ENCODE measurements around the gene HDAC7.

The HDAC7 gene

DNA sequence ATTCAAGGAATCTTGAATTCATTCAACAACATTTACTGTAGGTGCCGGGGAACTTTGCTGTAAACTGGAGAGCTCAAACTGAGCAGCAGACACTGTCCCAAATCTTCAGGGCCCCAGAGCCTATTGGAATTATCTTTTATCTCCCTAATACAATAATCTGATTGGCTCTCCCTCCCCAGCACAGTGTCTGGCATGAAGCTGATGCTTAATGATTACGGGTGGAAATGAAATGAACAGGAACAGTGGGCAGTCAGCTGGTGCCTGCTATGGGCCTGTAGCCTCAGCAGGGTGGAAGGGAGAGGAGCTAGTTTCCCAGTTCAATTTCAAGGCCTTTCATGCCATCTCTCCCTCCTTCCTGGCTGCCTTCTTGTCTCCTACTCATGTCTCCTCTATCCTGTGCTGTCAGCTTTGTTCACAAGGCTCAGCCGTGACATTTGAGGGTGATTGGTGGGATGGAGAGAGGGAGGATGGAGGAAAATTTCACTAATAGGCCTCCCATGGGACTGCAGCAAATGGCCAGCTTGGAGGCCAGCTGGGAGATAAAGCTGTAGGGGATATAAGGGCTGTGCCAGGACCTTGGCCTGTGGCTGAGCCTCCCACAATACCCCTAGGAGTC is 56.7 kb downstream of the HDAC7 start:
- no peak for DNase-seq (ENCODE audit: low read depth)

- peak; percentile 60 for DNase-seq (ENCODE audit: low read depth)
These were observed 60.6 kb downstream of the HDAC7 start, which contains the start of gene RAPGEF3 for GRCh38 chr12:47758834-47759690. RAPGEF3 (minus strand) TSS chr12:47758880; CDS start chr12:47758556, 324 bp downstream.

DNA sequence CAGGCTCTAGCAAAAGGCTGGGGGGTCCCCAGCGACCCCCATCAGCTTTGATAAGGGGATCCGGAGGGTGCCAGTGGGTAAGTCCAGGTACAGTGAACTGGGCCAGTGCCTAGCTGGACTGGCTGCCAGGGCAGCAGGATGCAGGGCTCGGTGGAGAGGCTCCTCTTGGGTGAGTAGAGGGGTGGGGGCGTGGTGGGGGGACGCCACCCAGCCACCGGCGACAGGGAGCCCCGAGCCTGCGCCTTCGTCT is 61.2 kb downstream of the HDAC7 start:
- DNase-seq (ENCODE audit: low read depth) = no peak

DNA sequence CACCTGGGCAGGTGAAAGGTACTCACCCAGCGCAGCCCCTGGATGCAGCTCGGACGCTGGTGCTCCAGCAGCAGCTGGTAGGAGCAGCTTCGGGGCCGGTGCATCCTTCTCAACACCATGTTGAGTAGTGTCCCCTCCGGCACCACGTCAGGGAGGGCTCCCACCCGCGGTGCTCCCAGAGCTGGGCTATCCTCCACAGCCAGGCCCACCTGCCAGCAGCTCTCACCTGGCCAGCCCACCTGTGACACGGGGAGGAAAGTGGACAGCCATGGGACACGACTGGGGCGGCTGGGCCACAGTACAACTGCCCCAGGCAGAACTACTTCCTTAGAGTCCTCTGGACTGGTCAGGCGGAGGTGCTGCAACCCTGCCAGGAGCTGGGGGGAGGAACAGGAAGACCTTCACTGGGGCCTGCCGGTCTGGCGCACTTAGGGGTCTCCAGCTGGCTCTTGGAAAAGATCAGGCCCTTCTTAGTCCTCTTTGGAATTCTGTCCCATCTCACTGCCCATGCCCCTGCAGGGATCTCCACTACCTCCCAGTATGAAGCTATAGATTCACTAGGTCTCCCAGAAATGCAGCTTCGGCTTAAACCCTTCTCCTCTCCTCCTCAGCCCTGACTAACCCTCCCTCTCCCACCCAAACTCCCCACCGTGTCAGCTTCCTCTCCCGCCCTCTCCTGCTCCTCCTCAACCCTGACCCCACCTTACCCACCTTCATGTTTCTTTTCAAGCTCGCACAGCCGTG is 61.7 kb downstream of the HDAC7 start:
- no peak for DNase-seq (ENCODE audit: low read depth)

DNA sequence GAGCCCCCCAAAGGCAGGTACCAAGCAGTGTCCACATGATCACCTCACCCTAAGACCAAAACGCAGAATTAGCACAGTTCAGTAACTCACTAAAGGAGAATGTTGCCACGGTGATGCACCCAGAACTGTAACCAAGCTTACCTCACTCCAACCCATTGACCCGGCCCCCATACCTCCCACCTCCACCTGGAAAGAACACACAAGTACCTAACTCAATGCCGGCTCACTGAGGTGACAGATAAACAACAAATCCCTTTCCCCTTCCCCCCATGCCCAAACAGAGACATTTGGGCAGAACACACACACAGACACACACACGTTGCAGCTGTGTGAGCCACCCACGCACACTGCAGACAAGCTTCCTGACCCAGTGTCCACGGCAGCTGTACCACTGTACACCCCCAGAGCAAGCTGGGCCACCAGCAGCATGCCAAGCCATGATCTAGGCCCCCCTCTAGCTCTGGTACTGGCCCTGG is 62.3 kb downstream of the HDAC7 start:
- DNase-seq (ENCODE audit: low read depth) = no peak

DNA sequence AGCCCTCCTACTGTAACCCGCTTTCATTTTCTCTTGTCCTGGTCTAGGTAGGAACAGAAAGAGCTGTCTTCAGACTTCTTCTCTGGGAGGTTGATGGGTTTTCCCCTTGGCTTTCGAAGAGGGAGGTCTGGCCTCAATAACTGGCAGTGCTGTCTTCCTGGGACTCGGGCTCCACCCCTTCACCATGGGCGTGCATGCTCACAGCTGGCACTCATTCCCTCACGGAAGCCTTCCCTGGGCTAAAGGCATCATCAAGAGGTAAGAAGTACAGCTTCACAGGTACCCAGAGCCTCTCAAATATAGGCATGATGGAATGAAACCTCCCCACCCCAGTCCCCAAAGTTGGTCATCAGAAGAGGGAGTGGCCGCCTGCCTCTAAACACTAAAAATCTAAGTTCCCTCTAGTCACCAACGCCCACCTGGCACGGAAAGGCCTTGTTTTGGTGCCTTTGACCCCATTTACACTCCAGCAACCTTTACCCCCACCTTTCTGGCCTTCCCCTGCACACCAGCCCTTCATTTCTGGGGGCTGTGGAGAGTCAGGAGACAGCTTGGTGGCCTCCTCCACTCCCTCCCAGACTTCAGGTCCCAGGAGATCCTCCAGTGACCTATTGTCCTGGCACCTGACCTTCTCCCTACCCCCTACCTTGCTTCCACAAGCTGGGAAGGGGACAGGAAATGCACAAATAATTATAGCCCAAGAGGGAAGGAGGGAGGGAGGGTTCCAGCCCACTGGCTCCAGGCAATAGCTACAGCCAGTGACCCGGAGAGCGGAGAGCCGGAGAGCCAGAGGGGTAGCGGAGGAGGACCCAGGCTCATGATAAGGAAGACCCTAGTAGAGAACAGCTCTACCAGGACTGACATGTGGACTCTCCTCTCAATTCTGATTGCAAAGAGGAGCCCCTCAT is 63.8 kb downstream of the HDAC7 start:
- DNase-seq (ENCODE audit: low read depth) = no peak

GRCh38 chr12:47754881-47755280 is 64.8 kb downstream of the HDAC7 start:
- no peak for DNase-seq (ENCODE audit: low read depth)

DNA sequence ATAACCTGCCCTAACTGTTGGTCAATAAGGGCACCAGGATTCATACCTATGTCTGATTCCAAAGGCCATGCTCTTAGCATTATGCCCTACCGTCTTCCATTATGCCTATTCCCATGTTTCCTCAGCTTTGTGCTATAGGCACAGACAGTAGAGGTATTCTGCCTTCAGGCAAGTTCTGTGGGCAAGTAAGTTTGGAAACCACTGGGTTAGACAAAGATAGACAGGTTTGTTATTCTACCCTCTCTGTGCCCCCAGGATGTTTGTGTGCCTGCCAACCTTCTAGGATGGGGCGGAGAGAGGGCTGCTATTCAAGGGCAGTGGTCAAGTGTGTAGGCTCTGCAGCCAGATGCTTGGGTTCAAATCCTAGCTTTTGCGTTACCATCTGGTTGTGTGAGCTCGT is 65.6 kb downstream of the HDAC7 start:
- no peak for DNase-seq (ENCODE audit: low read depth)

GRCh38 chr12:47753021-47754001 is 66.4 kb downstream of the HDAC7 start:
- no peak for DNase-seq (ENCODE audit: low read depth)

- DNase-seq (ENCODE audit: low read depth) = no peak
These were observed 67.2 kb downstream of the HDAC7 start for GRCh38 chr12:47752552-47752951.

GRCh38 chr12:47752121-47752520 is 67.6 kb downstream of the HDAC7 start:
- no peak for DNase-seq (ENCODE audit: low read depth)

DNA sequence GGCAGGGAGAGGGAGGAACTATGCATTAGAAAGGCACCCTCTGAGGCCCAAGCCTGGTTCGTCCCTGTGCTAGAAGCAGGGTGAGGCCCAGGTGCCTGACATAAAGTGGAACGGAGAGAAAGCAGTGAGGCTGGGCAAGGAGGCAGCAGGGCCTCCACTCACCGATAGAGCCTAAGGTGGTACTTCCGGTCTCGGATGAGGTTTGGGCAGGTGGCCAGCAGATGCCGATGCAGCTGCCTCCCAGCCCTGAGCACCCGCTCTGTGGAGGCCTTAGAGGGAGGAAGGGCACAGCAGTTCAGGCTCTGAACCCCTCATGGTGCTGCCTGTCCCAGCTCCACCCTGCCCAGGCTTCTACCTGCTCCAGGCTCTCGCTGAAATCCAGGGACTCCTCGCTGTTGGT is 68.1 kb downstream of the HDAC7 start:
- DNase-seq (ENCODE audit: low read depth) = no peak

GRCh38 chr12:47750916-47751470 is 68.7 kb downstream of the HDAC7 start:
- no peak for DNase-seq (ENCODE audit: low read depth)

GRCh38 chr12:47750229-47750798 is 69.4 kb downstream of the HDAC7 start:
- no peak for DNase-seq (ENCODE audit: low read depth)

DNA sequence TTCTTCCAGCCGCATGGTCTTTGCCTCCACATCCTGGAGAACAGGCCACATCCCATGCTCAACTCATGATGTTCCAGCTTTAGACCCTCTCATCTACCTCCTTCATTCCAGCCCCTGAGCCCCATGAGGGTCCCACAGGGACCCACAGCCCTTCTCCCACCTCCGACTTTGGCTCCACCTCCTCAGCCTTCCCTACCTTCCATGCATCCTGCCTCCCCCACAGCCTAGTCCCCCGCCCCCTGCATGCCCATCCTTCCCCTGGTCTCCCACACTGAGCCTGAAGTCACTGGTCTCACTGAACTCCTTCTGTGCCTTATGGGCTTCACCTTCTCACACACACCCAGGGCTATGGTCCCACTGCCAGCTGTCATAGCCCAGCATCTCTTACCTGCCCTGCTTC is 70.8 kb downstream of the HDAC7 start:
- no peak for DNase-seq (ENCODE audit: low read depth)

GRCh38 chr12:47748507-47748828 is 71.2 kb downstream of the HDAC7 start:
- no peak for DNase-seq (ENCODE audit: low read depth)

DNA sequence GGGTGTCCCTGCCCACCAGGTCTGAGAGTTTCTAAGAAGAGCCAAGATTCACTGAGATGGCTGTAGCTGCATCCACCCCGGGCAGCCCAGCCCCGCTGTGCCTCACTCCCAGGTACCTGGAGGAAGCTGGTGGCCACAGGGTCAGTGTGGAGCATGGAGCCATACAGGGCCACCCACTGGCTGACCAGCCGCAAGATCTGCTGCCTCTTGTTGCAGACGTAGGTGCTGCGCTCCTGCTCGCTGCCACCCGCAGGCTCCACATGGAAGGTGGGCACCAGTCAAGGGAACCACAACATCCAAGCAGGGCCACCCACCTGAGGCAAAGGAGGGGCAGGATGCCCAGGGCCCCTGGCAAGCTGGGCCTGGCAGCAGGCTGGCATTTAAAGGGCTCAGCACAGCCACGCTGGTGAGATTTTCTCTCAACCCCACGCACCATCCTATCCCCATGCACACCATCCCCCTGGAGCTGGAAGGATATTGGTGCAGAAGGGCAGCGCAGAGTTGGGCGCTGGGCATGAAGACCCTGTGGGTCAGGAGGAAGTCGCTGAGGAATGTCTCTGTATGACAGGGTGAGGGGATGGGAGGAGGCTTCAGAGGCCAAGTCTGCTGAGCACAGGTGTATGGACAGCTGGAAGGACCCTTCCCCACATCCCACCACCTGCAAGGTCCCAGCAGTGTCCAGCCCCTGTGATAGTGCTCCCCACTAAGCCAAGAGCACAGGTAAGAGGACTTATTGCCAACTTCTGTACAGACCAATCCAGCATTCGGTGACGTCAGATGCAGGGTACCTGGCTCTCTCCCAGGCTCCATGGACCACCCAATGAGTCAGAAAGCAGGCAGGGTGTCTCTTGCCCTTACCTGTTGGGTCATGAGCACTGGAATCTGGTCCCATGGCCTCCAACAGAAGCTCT is 71.9 kb downstream of the HDAC7 start:
- no peak for DNase-seq (ENCODE audit: low read depth)

DNA sequence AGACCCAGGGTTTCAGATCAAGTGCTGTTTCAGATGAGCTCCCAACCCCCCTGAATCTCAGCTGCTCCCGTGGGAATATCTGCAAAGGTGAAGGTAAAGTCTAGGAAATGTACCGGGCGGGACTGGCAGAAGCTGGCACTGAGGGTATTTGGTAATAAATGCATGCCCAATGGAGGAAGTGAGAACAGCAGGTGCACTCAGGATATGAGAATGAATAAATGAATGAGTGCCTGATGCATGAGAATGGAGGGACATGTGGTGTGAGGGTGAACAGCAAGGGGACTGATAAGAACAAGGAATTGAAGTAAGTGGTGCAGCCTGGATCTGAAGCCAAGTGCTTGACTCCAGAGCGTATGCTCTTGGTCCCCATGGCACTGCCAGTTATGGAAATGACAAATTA is 72.6 kb downstream of the HDAC7 start:
- DNase-seq (ENCODE audit: low read depth) = no peak

GRCh38 chr12:47746523-47746922 is 73.2 kb downstream of the HDAC7 start:
- DNase-seq (ENCODE audit: low read depth) = no peak

Data from T-helper 22 cell (primary cell).